H9 (cell line): ENCODE measurements around the gene BCKDHB. TPM values are rescaled to one million over a fixed set of nuclear protein-coding genes. Genes with fewer than 3 reads are reported as not detected.
A peak's percentile ranks its signal among the peaks of the same experiment; 100 is the strongest.

Experiments
- DNase-seq: peaks from one replicate; pipeline ENCODE4 v3.0.0-alpha.2; 2017
- H2AFZ ChIP-seq: one replicate; pipeline ENCODE4 v1.6.1; 2013; ENCODE audit warnings: mild to moderate bottlenecking, low read length, control low read depth, moderate library complexity
- H2AK5ac ChIP-seq: 2 replicates; pipeline ENCODE4 v1.6.1; 2013; ENCODE audit warnings: low read length, control low read depth, mixed read lengths; ENCODE audit not compliant: insufficient read length
- H2BK120ac ChIP-seq: one replicate; pipeline ENCODE4 v1.6.1; 2013; ENCODE audit warnings: low read depth, mild to moderate bottlenecking, low read length, control low read depth, inconsistent platforms; ENCODE audit not compliant: poor library complexity, severe bottlenecking
- H2BK12ac ChIP-seq: 2 replicates; pipeline ENCODE4 v1.6.1; 2013; ENCODE audit warnings: low read length, control low read depth, mixed read lengths, low read depth; ENCODE audit not compliant: insufficient read length
- H2BK15ac ChIP-seq: 2 replicates; pipeline ENCODE4 v1.6.1; 2013; ENCODE audit warnings: low read depth, low read length, control low read depth
- H2BK20ac ChIP-seq: one replicate; pipeline ENCODE4 v1.6.1; 2013; ENCODE audit warnings: low read depth, mild to moderate bottlenecking, low read length, control low read depth, inconsistent platforms; ENCODE audit not compliant: poor library complexity, severe bottlenecking
- H2BK5ac ChIP-seq: 2 replicates; pipeline ENCODE4 v1.6.1; 2013; ENCODE audit warnings: low read length, control low read depth, mixed read lengths; ENCODE audit not compliant: insufficient read length
- H3K14ac ChIP-seq: 2 replicates; pipeline ENCODE4 v1.6.1; 2013; ENCODE audit warnings: low read length, control low read depth; ENCODE audit not compliant: insufficient read depth
- H3K18ac ChIP-seq: 2 replicates; pipeline ENCODE4 v1.6.1; 2013; ENCODE audit warnings: low read depth, mild to moderate bottlenecking, mixed read lengths, low read length, control low read depth; ENCODE audit not compliant: insufficient read length
- H3K23ac ChIP-seq: 2 replicates; pipeline ENCODE4 v1.6.1; 2013; ENCODE audit warnings: low read length, control low read depth, mixed read lengths, low read depth; ENCODE audit not compliant: insufficient read length
- H3K23me2 ChIP-seq: 2 replicates; pipeline ENCODE4 v1.6.1; 2013; ENCODE audit warnings: low read depth, mild to moderate bottlenecking, mixed read lengths, low read length, control low read depth; ENCODE audit not compliant: insufficient read length, poor library complexity, severe bottlenecking
- H3K27ac ChIP-seq: 2 replicates; pipeline ENCODE4 v1.5.1; 2013; ENCODE audit warnings: low read length, control low read depth, mixed read lengths, low read depth; ENCODE audit not compliant: insufficient read length
- H3K27me3 ChIP-seq: 2 replicates; pipeline ENCODE4 v1.6.1; 2013; ENCODE audit warnings: low read length, control low read depth, inconsistent platforms; ENCODE audit not compliant: insufficient read depth
- H3K4ac ChIP-seq: 2 replicates; pipeline ENCODE4 v1.6.1; 2013; ENCODE audit warnings: low read depth, mild to moderate bottlenecking, control low read depth, inconsistent platforms, low read length, moderate library complexity
- H3K4me1 ChIP-seq: 2 replicates; pipeline ENCODE4 v1.6.1; 2013; ENCODE audit warnings: low read length, control low read depth, inconsistent platforms; ENCODE audit not compliant: insufficient read depth
- H3K4me2 ChIP-seq: 2 replicates; pipeline ENCODE4 v1.6.1; 2013; ENCODE audit warnings: low read length, control low read depth, mixed read lengths; ENCODE audit not compliant: insufficient read length, insufficient read depth
- H3K56ac ChIP-seq: 2 replicates; pipeline ENCODE4 v1.6.1; 2013; ENCODE audit warnings: low read depth, mild to moderate bottlenecking, mixed read lengths, low read length, control low read depth; ENCODE audit not compliant: insufficient read length
- H3K79me1 ChIP-seq: 2 replicates; pipeline ENCODE4 v1.6.1; 2013; ENCODE audit warnings: low read depth, mild to moderate bottlenecking, moderate library complexity, low read length, control low read depth, inconsistent platforms; ENCODE audit not compliant: insufficient read depth, poor library complexity, severe bottlenecking
- H3K79me2 ChIP-seq: 2 replicates; pipeline ENCODE4 v1.6.1; 2013; ENCODE audit warnings: low read length, control low read depth, inconsistent platforms; ENCODE audit not compliant: insufficient read depth
- H3K9ac ChIP-seq: 2 replicates; pipeline ENCODE4 v1.6.1; 2013; ENCODE audit warnings: low read length, control low read depth, mixed read lengths; ENCODE audit not compliant: insufficient read length; ENCODE audit errors: extremely low read depth
- H3K9me3 ChIP-seq: one replicate; pipeline ENCODE4 v1.6.1; 2013; ENCODE audit warnings: low read depth, low read length, inconsistent platforms; ENCODE audit not compliant: control insufficient read depth
- H3T11ph ChIP-seq: one replicate; pipeline ENCODE4 v1.6.1; 2013; ENCODE audit warnings: mild to moderate bottlenecking, low read length, control low read depth, inconsistent platforms
- H4K20me1 ChIP-seq: one replicate; pipeline ENCODE4 v1.6.1; 2013; ENCODE audit not compliant: control insufficient read depth, insufficient read length, insufficient read depth
- H4K5ac ChIP-seq: 2 replicates; pipeline ENCODE4 v1.6.1; 2013; ENCODE audit warnings: low read depth, mild to moderate bottlenecking, mixed read lengths, low read length, control low read depth; ENCODE audit not compliant: insufficient read length
- H4K8ac ChIP-seq: replicated peaks from 2 replicates; pipeline ENCODE4 v1.6.1; 2013; ENCODE audit warnings: low read length, control low read depth, mixed read lengths, low read depth; ENCODE audit not compliant: insufficient read length
- H4K91ac ChIP-seq: 2 replicates; pipeline ENCODE4 v1.6.1; 2013; ENCODE audit warnings: low read depth, mild to moderate bottlenecking, moderate library complexity, mixed read lengths, low read length, control low read depth; ENCODE audit not compliant: insufficient read length
- H3K27ac Mint-ChIP-seq, 3 experiments: 2 replicates in 2 of 3; 3 replicates in 1 of 3; pipeline ENCODE4 v1.8.0; 2020 to 2021; ENCODE audit warnings: mixed read lengths in 3 of 3, mild to moderate bottlenecking in 1 of 3, moderate library complexity in 1 of 3
- H3K27me3 Mint-ChIP-seq: 2 replicates; pipeline ENCODE4 v1.8.0; 2021; ENCODE audit warnings: low read depth, mild to moderate bottlenecking, moderate library complexity, mixed read lengths
- H3K36me3 Mint-ChIP-seq, 3 experiments: 2 replicates in 2 of 3; 3 replicates in 1 of 3; pipeline ENCODE4 v1.8.0; 2020 to 2021; ENCODE audit warnings: low read depth in 3 of 3, mixed read lengths in 3 of 3; ENCODE audit not compliant: insufficient read depth in 1 of 3
- H3K4me1 Mint-ChIP-seq, 2 experiments: 2 replicates each; pipeline ENCODE4 v1.8.0; 2020; ENCODE audit warnings: mixed read lengths in 2 of 2
- H3K4me3 Mint-ChIP-seq, 2 experiments: 2 replicates in 1 of 2; 3 replicates in 1 of 2; pipeline ENCODE4 v1.8.0; 2020 to 2021; ENCODE audit warnings: mild to moderate bottlenecking in 2 of 2, mixed read lengths in 2 of 2, moderate library complexity in 1 of 2
- H3K9me3 Mint-ChIP-seq, 2 experiments: 2 replicates in 1 of 2; 3 replicates in 1 of 2; pipeline ENCODE4 v1.8.0; 2020; ENCODE audit warnings: mild to moderate bottlenecking in 2 of 2, mixed read lengths in 2 of 2, moderate library complexity in 1 of 2
- CTCF ChIP-seq: fragments of 200-600 bp; sonication (generic); conservative IDR thresholded peaks from 3 replicates; pipeline ENCODE4 v1.8.0; 2021; ENCODE audit warnings: antibody characterized with exemption, mild to moderate bottlenecking
- WGBS: extraction: QIAGEN DNeasy Blood & Tissue Kit; methylation state at CpG from one replicate; pipeline ENCODE4 v1.1.7; 2013; ENCODE audit warnings: missing lambda C conversion rate, low lambda C conversion rate, mixed read lengths; ENCODE audit not compliant: insufficient read length; ENCODE audit errors: extremely low coverage; 5-methylcytosine and 5-hydroxymethylcytosine counted together
- total RNA-seq: library from RNA; stranded (reverse); gene quantifications from 2 replicates; pipeline ENCODE4 v1.2.1, GENCODE V29; 2021

The BCKDHB gene
- total RNA-seq, 1 experiment from 2014 or later, result 26.6 TPM

DNA sequence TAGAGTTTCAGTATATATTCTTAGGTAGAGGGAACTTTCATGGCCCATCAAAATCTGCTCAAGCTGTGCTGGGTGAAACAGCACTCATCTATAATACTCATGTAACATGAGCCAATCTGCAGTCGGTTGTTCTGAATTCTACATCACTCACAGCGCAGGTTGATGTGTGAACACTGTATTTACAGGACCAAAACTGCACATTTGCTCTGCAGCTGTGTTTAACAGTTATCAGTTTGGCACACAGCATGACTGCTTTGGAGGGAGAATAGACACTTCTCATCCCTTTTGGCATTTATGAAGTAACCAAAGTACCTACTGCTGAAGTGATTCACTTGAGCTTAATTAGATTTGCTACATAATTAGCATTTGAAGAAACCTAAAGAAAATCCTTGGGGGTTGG is 225.1 kb downstream of the BCKDHB start:
- Histone ChIP-seq H2AFZ (no peak overlapping the region), H3K79me1 (no peaks in the 10 kb centered on the region), H3K27ac (peak overlapping the region; percentile 24), H3K14ac (no peak overlapping the region), H2AK5ac (no peak overlapping the region), H3K18ac (no peak overlapping the region), H3T11ph (no peak overlapping the region), H4K91ac (no peak overlapping the region), H3K4me1 (peaks cover 8% of the 10 kb centered on the region), H2BK5ac (no peak overlapping the region), H3K23ac (no peak overlapping the region), H3K79me2 (no peaks in the 10 kb centered on the region), H3K23me2 (no peaks in the 10 kb centered on the region), H4K20me1 (no peaks in the 10 kb centered on the region), H3K56ac (no peak overlapping the region), H3K9ac (no peak overlapping the region), H2BK120ac (no peak overlapping the region), H3K9me3 (no peaks in the 10 kb centered on the region), H2BK12ac (no peak overlapping the region), H4K8ac (no peak overlapping the region), H4K5ac (no peak overlapping the region), H3K4me2 (peak overlapping the region; percentile 57), H2BK20ac (no peak overlapping the region), H3K27me3 (no peaks in the 10 kb centered on the region), H2BK15ac (no peak overlapping the region), H3K4ac (no peak overlapping the region)
- Mint-ChIP-seq H3K4me1 (peaks cover 88 to 94% of the 10 kb centered on the region in 2 experiments), H3K27ac (peak overlapping the region in 2 of 3 experiments; percentile 84 to 98; a peak in 3 of 7 replicates), H3K36me3 (no peaks in the 10 kb centered on the region), H3K4me3 (peak overlapping the region; percentile 19 to 56; a peak in 1 of 5 replicates), H3K9me3 (no peaks in the 10 kb centered on the region), H3K27me3 (no peaks in the 10 kb centered on the region)
- no peak for TF ChIP-seq CTCF
- DNase-seq, result no peak
- WGBS, result no CpG with 5 or more reads among the region's 2 CpGs
